AG09319 (cell line): ENCODE data around the gene CABLES1.
A peak's percentile ranks its signal among the peaks of the same experiment; 100 is the strongest.

Source experiments
- DNase-seq: peaks from one replicate; pipeline ENCODE4 v3.0.0-alpha.2; 2010; ENCODE audit warnings: low read depth; ENCODE audit errors: extremely low read depth
- CTCF ChIP-seq: IDR thresholded peaks from 2 replicates; pipeline ENCODE4 v1.5.1; 2011; ENCODE audit warnings: low read depth, mild to moderate bottlenecking, inconsistent platforms, low read length, moderate library complexity

Gene CABLES1

GRCh38 chr18:23229472-23229871, 94.2 kb downstream of the CABLES1 start:
- no peak for TF ChIP-seq CTCF
- DNase-seq, result no peak

DNA sequence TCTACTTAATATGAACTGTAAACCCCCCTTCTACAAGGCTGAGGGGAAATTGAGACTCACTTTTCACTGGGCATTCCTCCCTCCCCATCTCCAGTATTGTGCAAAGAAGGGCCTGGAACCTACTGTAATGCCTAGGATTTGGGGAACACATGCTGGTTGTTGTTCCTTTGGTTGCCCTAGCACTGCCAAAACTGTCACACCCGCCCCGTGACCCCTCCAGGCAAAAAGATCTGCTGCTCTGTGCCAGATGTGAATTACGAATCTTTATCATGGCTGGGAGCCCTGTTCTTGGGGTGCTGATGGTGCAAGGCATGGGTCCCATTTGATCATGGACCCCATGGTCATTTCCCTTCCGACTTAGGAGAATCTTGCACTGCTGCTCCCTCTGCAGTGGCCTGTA, 95.4 kb downstream of the CABLES1 start:
- TF ChIP-seq CTCF, result no peak
- no peak for DNase-seq

DNA sequence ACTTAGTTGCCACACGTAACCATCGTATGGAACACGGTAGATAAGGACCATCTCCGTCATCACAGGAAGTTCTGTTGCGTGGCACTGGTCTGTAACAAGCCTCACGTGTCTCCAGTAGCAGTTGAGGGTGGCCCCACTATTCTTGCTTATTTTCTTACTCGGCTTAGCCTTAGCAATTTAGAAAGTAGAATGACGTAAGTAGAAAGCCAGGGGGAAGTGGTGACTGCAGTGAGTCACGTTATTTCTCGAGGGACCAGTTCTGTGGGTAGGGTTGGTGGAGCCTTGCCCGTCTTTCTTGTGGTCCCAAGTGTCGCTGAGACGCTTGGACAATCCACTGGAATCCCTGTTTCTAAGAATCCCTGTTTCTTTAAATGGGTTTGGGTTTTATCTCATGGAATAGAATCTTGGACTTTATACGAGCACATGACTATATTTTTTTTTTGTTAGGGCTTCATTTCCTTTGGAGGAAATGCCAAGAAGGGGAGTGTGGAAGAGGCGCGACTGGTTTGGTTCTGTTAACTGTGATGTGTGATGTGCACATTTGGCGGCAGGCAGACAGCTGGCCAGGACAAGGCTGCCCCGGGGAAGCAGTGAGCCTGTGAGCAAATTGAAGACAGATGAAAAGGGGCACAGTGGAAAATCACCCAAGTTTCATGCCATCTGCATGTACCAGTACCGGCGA, 96.2 kb downstream of the CABLES1 start:
- peak; percentile 81 for DNase-seq
- TF ChIP-seq CTCF, result no peak

GRCh38 chr18:23232331-23232730, 97.0 kb downstream of the CABLES1 start:
- no peak for TF ChIP-seq CTCF
- DNase-seq, result no peak

DNA sequence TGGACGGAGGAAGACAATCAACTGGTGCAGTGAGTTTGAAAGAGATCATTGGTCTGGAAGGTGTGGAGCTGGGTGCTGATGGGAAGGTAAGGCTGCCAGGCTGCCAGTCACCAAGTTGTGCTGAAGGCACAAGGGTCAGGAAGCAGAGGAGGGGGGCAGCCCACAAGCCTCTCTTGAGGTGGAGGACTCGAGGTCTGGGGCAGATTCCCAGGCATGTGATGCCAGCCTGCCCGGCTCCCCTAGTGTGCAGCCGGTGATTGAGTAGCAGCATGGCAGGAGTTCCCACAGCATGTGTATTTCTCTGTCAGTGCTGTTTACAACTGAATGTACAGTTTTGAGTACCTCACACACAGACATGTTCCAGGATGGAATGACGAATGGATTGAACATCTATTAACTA, 99.3 kb downstream of the CABLES1 start:
- no peak for TF ChIP-seq CTCF
- no peak for DNase-seq

- TF ChIP-seq CTCF, result no peak
- no peak for DNase-seq
Measured at GRCh38 chr18:23235336-23235735, 100.1 kb downstream of the CABLES1 start.

DNA sequence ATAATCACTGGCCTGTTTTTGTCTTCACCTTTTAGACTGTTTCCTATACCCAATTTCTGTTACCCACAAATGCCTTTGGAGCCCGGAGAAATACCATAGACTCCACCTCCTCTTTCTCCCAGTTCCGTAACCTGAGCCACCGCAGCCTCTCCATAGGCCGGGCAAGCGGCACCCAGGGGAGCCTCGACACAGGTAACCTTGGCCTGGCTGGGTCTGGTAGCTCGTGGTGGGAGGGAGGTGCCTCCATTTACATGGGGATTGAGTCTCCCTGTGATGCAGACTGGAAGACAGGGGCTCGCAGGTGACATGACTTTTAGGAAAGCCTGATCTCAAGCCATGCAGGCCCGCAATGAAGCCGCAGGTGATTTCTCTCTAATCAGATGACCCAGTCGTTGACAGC, 100.6 kb downstream of the CABLES1 start:
- DNase-seq, result no peak
- TF ChIP-seq CTCF, result no peak
